Motor neuron (in vitro differentiated cells): ENCODE measurements around the gene HLA-DPB1. TPM values are rescaled to one million over a fixed set of nuclear protein-coding genes. Genes with fewer than 3 reads are reported as not detected.

Experiments used
- ATAC-seq, 8 experiments: fragments of 200-7000 bp; cut with Tn5 transposase; replicated peaks in 6 of 8; 2 replicates each; pipeline ENCODE4 v1.8.0; 2021; ENCODE audit warnings: mild to moderate bottlenecking in 8 of 8, moderate library complexity in 8 of 8
- H3K27ac ChIP-seq, 2 donors: fragments of 250-450 bp; sonication (Bioruptor Pico); 2 replicates each; pipeline ENCODE4 v1.9.0; 2021; ENCODE audit warnings: antibody characterized with exemption in 2 of 2, mild to moderate bottlenecking in 2 of 2, moderate library complexity in 1 of 2
- H3K4me1 ChIP-seq, 2 donors: fragments of 250-450 bp; sonication (Bioruptor Pico); replicated peaks in 1 of 2; 2 replicates each; pipeline ENCODE4 v1.6.1; 2021; ENCODE audit warnings: antibody characterized with exemption in 2 of 2, mild to moderate bottlenecking in 2 of 2, moderate library complexity in 1 of 2
- H3K4me3 ChIP-seq, 5 donors: fragments of 250-450 bp; sonication (Bioruptor Pico); 2 replicates each; pipeline ENCODE4 v1.9.0; 2021; ENCODE audit warnings: antibody characterized with exemption in 5 of 5, mild to moderate bottlenecking in 5 of 5, moderate library complexity in 4 of 5
- WGBS, 10 experiments: fragments of 450-650 bp; shearing (Covaris generic); methylation state at CpG; one replicate each; pipeline ENCODE4 v1.0.0; 2022; 5-methylcytosine and 5-hydroxymethylcytosine counted together
- in situ Hi-C, 9 experiments: fragments of 400-800 bp; cut with MboI; loops; one replicate each; pipeline ENCODE4 v1.15.0; 2021; ENCODE audit warnings: low sequenced_read_pairs in 9 of 9, low pct_unique_long_range_greater_than_20kb in 2 of 9; ENCODE audit not compliant: unreplicated experiment in 9 of 9
- total RNA-seq, 8 experiments: library from RNA; unstranded; fragments of 300-600 nt; gene quantifications; 2 replicates each; pipeline versions ENCODE4 v1.2.3 to v1.2.4, GENCODE V29; 2022

Gene HLA-DPB1
- total RNA-seq = 10 to 100 TPM in 1 of 8 experiments, 1 to 10 TPM in 6, under 1 TPM in 1; 0.55 to 16.5 (median 2.1) TPM

- Histone ChIP-seq H3K27ac (no peak within 1 kb of the TSS), H3K4me1 (no peaks in the 10 kb centered on the region), H3K4me3 (no peak within 1 kb of the TSS)
- peak in 5 of 8 experiments; percentile 26 to 89 (median 49) for ATAC-seq
- in situ Hi-C loops = loop anchor here in 1 of 9 experiments (5.0 kb wide), 1 partner anchor 63 kb away; no protein-coding TSS in a partner anchor
- 36 to 93% (median 55%) methylated on average over 3 to 6 of the region's 10 CpGs; no CpG with 5 or more reads in 3 of the 10 experiments for WGBS, 10 experiments
These were observed at the start of gene HLA-DPB1 for GRCh38 chr6:33075568-33076405. HLA-DPB1 (plus strand) TSS chr6:33075990; CDS start chr6:33076042, 52 bp downstream.

GRCh38 chr6:33028220-33028849, 47.5 kb upstream of the HLA-DPB1 start:
- in situ Hi-C loops = no loop called here
- ATAC-seq = no peak
- Histone ChIP-seq H3K4me3 (no peak overlapping the region), H3K4me1 (no peaks in the 10 kb centered on the region), H3K27ac (no peak overlapping the region)
- 0 to 50% (median 18%) methylated on average over 1 of the region's 1 CpG; no CpG with 5 or more reads in 3 of the 10 experiments for WGBS, 10 experiments

GRCh38 chr6:33029328-33030184, 46.2 kb upstream of the HLA-DPB1 start:
- ATAC-seq = peak in 3 of 8 experiments; percentile 71 to 83 (median 81)
- 0 to 90% (median 36%) methylated on average over 1 to 5 of the region's 6 CpGs; no CpG with 5 or more reads in 2 of the 10 experiments for WGBS, 10 experiments
- Histone ChIP-seq H3K4me1 (no peaks in the 10 kb centered on the region), H3K27ac (no peak overlapping the region), H3K4me3 (no peak overlapping the region)
- in situ Hi-C loops = no loop called here

- WGBS, 10 experiments = 0 to 75% (median 35%) methylated on average over 1 to 3 of the region's 3 CpGs; no CpG with 5 or more reads in 2 of the 10 experiments
- H3K4me1 ChIP-seq = no peaks in the 10 kb centered on the region
- no peak overlapping the region for H3K27ac ChIP-seq
- no peak for ATAC-seq
- in situ Hi-C loops = no loop called here
- no peak overlapping the region for H3K4me3 ChIP-seq
These were observed 45.5 kb upstream of the HLA-DPB1 start for GRCh38 chr6:33030245-33030644.

GRCh38 chr6:33034554-33034953, 41.2 kb upstream of the HLA-DPB1 start:
- WGBS, 10 experiments = 40 to 100% (median 86%) methylated on average over 1 of the region's 1 CpG
- no peak for ATAC-seq
- Histone ChIP-seq H3K4me3 (no peak overlapping the region), H3K4me1 (no peaks in the 10 kb centered on the region), H3K27ac (no peak overlapping the region)
- in situ Hi-C loops = no loop called here

- 0 to 80% (median 17%) methylated on average over 1 of the region's 1 CpG; no CpG with 5 or more reads in 3 of the 10 experiments for WGBS, 10 experiments
- Histone ChIP-seq H3K4me1 (no peaks in the 10 kb centered on the region), H3K4me3 (no peak overlapping the region), H3K27ac (no peak overlapping the region)
- in situ Hi-C loops = no loop called here
- ATAC-seq = no peak
These were observed 39.3 kb upstream of the HLA-DPB1 start for GRCh38 chr6:33036535-33036934.

- Histone ChIP-seq H3K4me3 (no peak overlapping the region), H3K4me1 (no peaks in the 10 kb centered on the region), H3K27ac (no peak overlapping the region)
- in situ Hi-C loops = no loop called here
- WGBS, 10 experiments = 63 to 93% (median 81%) methylated on average over 1 to 2 of the region's 2 CpGs; no CpG with 5 or more reads in 4 of the 10 experiments
- no peak for ATAC-seq
These were observed 35.6 kb upstream of the HLA-DPB1 start for GRCh38 chr6:33040157-33040556.

- Histone ChIP-seq H3K4me3 (no peak overlapping the region), H3K27ac (no peak overlapping the region), H3K4me1 (no peaks in the 10 kb centered on the region)
- no peak for ATAC-seq
- WGBS, 10 experiments = 14 to 100% (median 68%) methylated on average over 1 to 6 of the region's 9 CpGs; no CpG with 5 or more reads in 1 of the 10 experiments
- in situ Hi-C loops = no loop called here
These were observed 26.3 kb upstream of the HLA-DPB1 start for GRCh38 chr6:33049323-33050013.

- ATAC-seq = no peak
- no peak overlapping the region for H3K4me3 ChIP-seq
- H3K4me1 ChIP-seq = no peaks in the 10 kb centered on the region
- in situ Hi-C loops = no loop called here
- WGBS, 10 experiments = 6 to 100% (median 87%) methylated on average over 1 to 5 of the region's 6 CpGs; no CpG with 5 or more reads in 2 of the 10 experiments
- no peak overlapping the region for H3K27ac ChIP-seq
These were observed 25.6 kb upstream of the HLA-DPB1 start for GRCh38 chr6:33050014-33050810.

- no peaks in the 10 kb centered on the region for H3K4me1 ChIP-seq
- in situ Hi-C loops = no loop called here
- ATAC-seq = no peak
- no peak overlapping the region for H3K27ac ChIP-seq
- H3K4me3 ChIP-seq = no peak overlapping the region
These were observed 23.2 kb upstream of the HLA-DPB1 start for GRCh38 chr6:33052627-33053026.

- no peak for ATAC-seq
- Histone ChIP-seq H3K4me1 (no peaks in the 10 kb centered on the region), H3K4me3 (no peak overlapping the region), H3K27ac (no peak overlapping the region)
- WGBS, 10 experiments = 0 to 80% (median 50%) methylated on average over 2 to 4 of the region's 4 CpGs; no CpG with 5 or more reads in 3 of the 10 experiments
- in situ Hi-C loops = no loop called here
These were observed 22.6 kb upstream of the HLA-DPB1 start for GRCh38 chr6:33053230-33053629.
